Fibroblast of skin of left quadriceps (primary cell): Measurements from ENCODE around the gene WDR75.
"Not testable (repeated sequence)": the region's sequence is repeated elsewhere in the genome, so short reads cannot be mapped to it uniquely, and the experiment has no call there.

Experiments used
- DNase-seq, 2 experiments: peaks; one replicate each; pipeline ENCODE4 v3.0.0-alpha.2; 2013; ENCODE audit warnings: low read depth in 2 of 2

The WDR75 gene

GRCh38 chr2:189440947-189441708 lies at the start of gene WDR75:
Gene WDR75 (plus strand): TSS chr2:189441474. CDS start chr2:189441493, 19 bp downstream.
- peak; percentile 89 for DNase-seq

- DNase-seq: peak; percentile 97 to 98
These were observed 47.7 kb upstream of the WDR75 start for GRCh38 chr2:189393440-189394111.

- no peak for DNase-seq
These were observed 46.7 kb upstream of the WDR75 start for GRCh38 chr2:189394525-189394924.

- peak in 1 of 2 experiments; percentile 39 for DNase-seq
These were observed 38.3 kb upstream of the WDR75 start for GRCh38 chr2:189402932-189403331.

- DNase-seq: no peak
These were observed 34.6 kb upstream of the WDR75 start for GRCh38 chr2:189406586-189407233.

GRCh38 chr2:189407281-189408209 lies 33.7 kb upstream of the WDR75 start:
- peak; percentile 79 to 80 for DNase-seq

GRCh38 chr2:189408294-189408693 lies 33.0 kb upstream of the WDR75 start:
- DNase-seq: no peak

GRCh38 chr2:189409131-189409530 lies 32.1 kb upstream of the WDR75 start:
- DNase-seq: no peak

GRCh38 chr2:189409647-189410046 lies 31.6 kb upstream of the WDR75 start:
- DNase-seq: no peak

- DNase-seq: peak; percentile 91 to 93
These were observed 29.4 kb upstream of the WDR75 start for GRCh38 chr2:189411860-189412259.

GRCh38 chr2:189412330-189412953 lies 28.8 kb upstream of the WDR75 start:
- peak in 1 of 2 experiments; percentile 43 for DNase-seq

GRCh38 chr2:189413249-189413648 lies 28.0 kb upstream of the WDR75 start:
- no peak for DNase-seq

- DNase-seq: peak; percentile 56
These were observed 19.6 kb upstream of the WDR75 start for GRCh38 chr2:189421644-189422043.

GRCh38 chr2:189424961-189425360 lies 16.3 kb upstream of the WDR75 start:
- DNase-seq: no peak

GRCh38 chr2:189425676-189426075 lies 15.6 kb upstream of the WDR75 start:
- DNase-seq: no peak

GRCh38 chr2:189426886-189427285 lies 14.4 kb upstream of the WDR75 start:
- DNase-seq: no peak

- DNase-seq: no peak
These were observed 13.4 kb upstream of the WDR75 start for GRCh38 chr2:189427872-189428271.

- DNase-seq: not testable (repeated sequence)
These were observed 10.8 kb upstream of the WDR75 start for GRCh38 chr2:189430448-189430847.

- DNase-seq: not testable (repeated sequence)
These were observed 5.5 kb upstream of the WDR75 start for GRCh38 chr2:189435803-189436202.

- DNase-seq: no peak
These were observed 3.3 kb upstream of the WDR75 start for GRCh38 chr2:189437926-189438325.

- no peak for DNase-seq
These were observed 1.9 kb upstream of the WDR75 start for GRCh38 chr2:189439342-189439741.
